Stimulated activated naive B cell treated with anti-CD40 and anti-IgM and Interleukin-4, amounts not matched to agents 10 μg/mL and 1 μg/mL and 100 μg/mL, for 72 hours (primary cell): ENCODE results near the gene CLSTN2.

Source experiments
- ATAC-seq, 2 donors: fragments of 150-1000 bp; cut with Tn5 transposase; replicated peaks; 2 replicates each; pipeline ENCODE4 v1.10.0; 2021; ENCODE audit warnings: moderate library complexity in 1 of 2
- DNase-seq: peaks from one replicate; pipeline ENCODE4 v3.0.0; 2021
- H3K27ac Mint-ChIP-seq: one replicate; pipeline ENCODE4 v1.8.0; 2022; ENCODE audit warnings: mild to moderate bottlenecking, mixed read lengths
- H3K27me3 Mint-ChIP-seq, 2 donors: one replicate each; pipeline ENCODE4 v1.8.0; 2022; ENCODE audit warnings: mixed read lengths in 2 of 2
- H3K36me3 Mint-ChIP-seq, 2 donors: one replicate each; pipeline ENCODE4 v1.8.0; 2022; ENCODE audit warnings: mixed read lengths in 2 of 2, mild to moderate bottlenecking in 1 of 2
- H3K4me1 Mint-ChIP-seq, 2 donors: one replicate each; pipeline ENCODE4 v1.8.0; 2022; ENCODE audit warnings: mixed read lengths in 2 of 2, mild to moderate bottlenecking in 1 of 2
- H3K4me3 Mint-ChIP-seq, 2 donors: one replicate each; pipeline ENCODE4 v1.8.0; 2022; ENCODE audit warnings: mild to moderate bottlenecking in 2 of 2, mixed read lengths in 2 of 2, moderate library complexity in 1 of 2
- H3K9me3 Mint-ChIP-seq, 2 donors: one replicate each; pipeline ENCODE4 v1.8.0; 2022; ENCODE audit warnings: mixed read lengths in 2 of 2, mild to moderate bottlenecking in 1 of 2

Gene CLSTN2

GRCh38 chr3:140378571-140379340 lies 443.8 kb downstream of the CLSTN2 start:
- Mint-ChIP-seq H3K27me3 (no peaks in the 10 kb centered on the region), H3K4me3 (no peak overlapping the region), H3K9me3 (peaks cover 0 to 6% of the 10 kb centered on the region in 2 donors), H3K27ac (no peak overlapping the region), H3K36me3 (no peaks in the 10 kb centered on the region), H3K4me1 (no peaks in the 10 kb centered on the region)
- DNase-seq (no peak), ATAC-seq (no peak)

- Mint-ChIP-seq H3K4me1 (no peaks in the 10 kb centered on the region), H3K36me3 (no peaks in the 10 kb centered on the region), H3K27ac (no peak overlapping the region), H3K27me3 (no peaks in the 10 kb centered on the region), H3K9me3 (peaks cover 0 to 4% of the 10 kb centered on the region in 2 donors), H3K4me3 (no peak overlapping the region)
- DNase-seq (no peak), ATAC-seq (no peak)
Measured at GRCh38 chr3:140384028-140384771, 449.2 kb downstream of the CLSTN2 start.

DNA sequence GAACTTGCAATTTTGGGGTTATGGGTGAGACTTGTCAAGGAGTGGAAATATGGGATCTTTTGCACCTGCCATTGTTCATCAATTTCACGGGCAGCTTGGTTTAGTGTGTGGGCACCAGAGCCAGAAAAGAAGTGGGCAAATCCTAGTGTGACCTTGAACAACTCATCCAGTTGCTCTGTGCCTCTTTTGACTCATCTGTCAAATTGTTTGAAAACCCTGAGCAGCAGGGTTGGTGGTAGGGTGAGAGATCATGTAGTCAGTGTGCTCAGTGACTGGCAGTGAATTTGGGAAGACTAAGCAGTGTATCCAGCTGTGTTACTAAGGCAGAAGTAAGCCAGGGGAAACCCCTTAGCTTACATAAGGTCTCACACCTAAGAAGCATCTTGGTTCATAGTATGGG lies 449.9 kb downstream of the CLSTN2 start:
- ATAC-seq: no peak
- DNase-seq: no peak
- H3K4me1 Mint-ChIP-seq: no peaks in the 10 kb centered on the region

DNA sequence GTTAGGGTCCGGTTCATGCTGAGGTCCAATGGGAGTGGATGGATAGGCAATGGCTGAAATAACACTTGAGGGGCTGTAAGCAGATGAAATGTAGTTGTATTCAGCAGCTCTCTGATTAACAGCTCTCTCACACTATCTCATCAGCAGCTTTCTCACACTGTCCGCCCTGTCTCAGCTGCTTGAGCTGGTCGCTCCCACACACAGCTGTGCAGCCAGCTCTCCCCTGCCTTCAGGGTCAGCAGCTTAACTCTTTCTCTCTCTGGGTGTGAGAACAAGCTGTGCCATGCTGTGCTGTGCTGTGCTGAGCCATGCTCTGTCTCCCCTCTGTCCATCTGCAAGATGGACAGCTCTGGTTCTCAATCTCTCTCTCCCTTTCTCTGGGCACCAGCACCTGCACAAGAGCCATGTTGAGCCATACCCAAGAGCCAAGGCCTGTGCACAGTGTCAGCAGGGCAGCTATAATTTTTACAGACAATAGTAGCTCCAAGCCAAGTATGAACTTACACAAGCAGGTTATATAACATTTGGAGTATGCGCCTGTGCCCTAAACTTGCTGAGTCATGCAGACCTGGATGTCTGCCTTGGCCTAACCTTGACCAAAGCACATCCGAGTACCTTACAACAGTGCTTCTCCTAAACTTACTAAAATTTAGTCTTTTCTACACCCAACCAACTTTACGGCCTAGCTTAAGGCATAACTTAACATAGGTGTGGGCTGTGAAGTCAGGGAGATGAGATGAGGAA lies 451.5 kb downstream of the CLSTN2 start:
- H3K4me3 Mint-ChIP-seq: no peak overlapping the region
- no peaks in the 10 kb centered on the region for H3K36me3 Mint-ChIP-seq
- peaks cover 0 to 1% of the 10 kb centered on the region in 2 donors for H3K9me3 Mint-ChIP-seq
- no peak overlapping the region for H3K27ac Mint-ChIP-seq
- no peaks in the 10 kb centered on the region for H3K27me3 Mint-ChIP-seq
- DNase-seq: no peak
- no peak for ATAC-seq
- no peaks in the 10 kb centered on the region for H3K4me1 Mint-ChIP-seq

More for the DNA sequence above, 449.9 kb downstream of the CLSTN2 start:
- H3K27me3 Mint-ChIP-seq: no peaks in the 10 kb centered on the region
- H3K36me3 Mint-ChIP-seq: no peaks in the 10 kb centered on the region
- no peak overlapping the region for H3K4me3 Mint-ChIP-seq
- no peak overlapping the region for H3K27ac Mint-ChIP-seq
- H3K9me3 Mint-ChIP-seq: peaks cover 0 to 4% of the 10 kb centered on the region in 2 donors

- no peaks in the 10 kb centered on the region for H3K4me1 Mint-ChIP-seq
- H3K4me3 Mint-ChIP-seq: no peak overlapping the region
- no peak overlapping the region for H3K27ac Mint-ChIP-seq
- H3K9me3 Mint-ChIP-seq: peaks cover 0 to 1% of the 10 kb centered on the region in 2 donors
- H3K36me3 Mint-ChIP-seq: no peaks in the 10 kb centered on the region
- DNase-seq (no peak), ATAC-seq (no peak)
- H3K27me3 Mint-ChIP-seq: no peaks in the 10 kb centered on the region
Measured at GRCh38 chr3:140387244-140387643, 452.3 kb downstream of the CLSTN2 start.

- no peak overlapping the region for H3K27ac Mint-ChIP-seq
- H3K4me1 Mint-ChIP-seq: no peaks in the 10 kb centered on the region
- no peaks in the 10 kb centered on the region for H3K36me3 Mint-ChIP-seq
- no peak overlapping the region for H3K4me3 Mint-ChIP-seq
- H3K27me3 Mint-ChIP-seq: no peaks in the 10 kb centered on the region
- DNase-seq: no peak
- no peak for ATAC-seq
- peaks cover 0 to 1% of the 10 kb centered on the region in 2 donors for H3K9me3 Mint-ChIP-seq
Measured at GRCh38 chr3:140388202-140388922, 453.4 kb downstream of the CLSTN2 start.

DNA sequence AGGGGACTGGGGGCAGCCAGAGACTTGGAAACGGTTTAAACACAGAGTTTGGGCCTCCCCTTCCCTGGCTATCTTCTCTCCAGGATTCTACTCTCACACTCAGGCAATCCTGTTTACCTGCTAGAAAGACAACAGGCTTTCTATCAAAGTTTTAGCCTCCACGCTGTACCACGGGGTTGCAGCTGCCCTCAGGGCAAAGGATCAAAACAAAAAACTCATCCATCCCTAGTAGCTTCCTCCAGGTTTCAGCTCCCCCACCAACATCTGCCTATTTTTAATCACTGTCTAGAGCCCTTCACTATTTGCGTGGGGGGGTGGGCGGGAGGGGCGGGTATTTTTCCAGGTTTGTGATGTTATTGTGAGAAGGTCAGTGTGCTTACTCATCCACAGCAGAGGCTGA lies 456.1 kb downstream of the CLSTN2 start:
- Mint-ChIP-seq H3K36me3 (no peaks in the 10 kb centered on the region), H3K4me3 (no peak overlapping the region), H3K4me1 (no peaks in the 10 kb centered on the region), H3K9me3 (peaks cover 0 to 1% of the 10 kb centered on the region in 2 donors), H3K27ac (no peak overlapping the region), H3K27me3 (no peaks in the 10 kb centered on the region)
- DNase-seq: no peak
- no peak for ATAC-seq

DNA sequence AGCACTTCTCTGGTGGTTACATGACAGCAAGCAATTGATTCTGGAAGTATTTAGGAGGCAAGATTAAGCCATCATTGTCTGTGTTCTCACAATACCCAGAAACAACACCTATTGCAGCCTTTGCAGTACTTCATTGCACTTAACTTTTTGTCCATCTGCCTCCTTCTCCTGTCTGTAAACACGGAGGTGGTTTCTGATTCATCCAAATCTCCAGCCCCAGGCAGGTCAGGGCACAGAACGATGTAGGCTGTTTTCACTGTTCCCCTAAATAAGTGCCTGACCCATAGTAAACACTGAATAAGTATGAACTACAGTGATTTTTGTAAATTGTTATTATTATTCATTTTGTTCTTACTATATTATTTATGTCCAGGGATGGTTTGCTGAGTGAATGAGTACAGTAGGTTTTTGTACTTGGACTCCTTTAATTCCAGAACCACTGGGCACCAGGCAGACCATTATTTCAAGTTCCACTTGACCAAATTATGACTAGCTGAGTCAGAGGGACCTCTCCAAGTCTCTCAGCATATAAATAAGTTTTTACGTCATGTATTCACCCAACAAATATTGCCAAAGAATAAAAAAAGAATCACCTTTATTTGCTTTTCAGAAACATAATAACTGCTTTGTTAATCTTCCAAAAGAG lies 459.6 kb downstream of the CLSTN2 start:
- Mint-ChIP-seq H3K36me3 (no peaks in the 10 kb centered on the region), H3K4me1 (no peaks in the 10 kb centered on the region), H3K4me3 (no peak overlapping the region), H3K9me3 (no peaks in the 10 kb centered on the region), H3K27ac (no peak overlapping the region), H3K27me3 (peaks cover 0 to 1% of the 10 kb centered on the region in 2 donors)
- DNase-seq (no peak), ATAC-seq (no peak)

DNA sequence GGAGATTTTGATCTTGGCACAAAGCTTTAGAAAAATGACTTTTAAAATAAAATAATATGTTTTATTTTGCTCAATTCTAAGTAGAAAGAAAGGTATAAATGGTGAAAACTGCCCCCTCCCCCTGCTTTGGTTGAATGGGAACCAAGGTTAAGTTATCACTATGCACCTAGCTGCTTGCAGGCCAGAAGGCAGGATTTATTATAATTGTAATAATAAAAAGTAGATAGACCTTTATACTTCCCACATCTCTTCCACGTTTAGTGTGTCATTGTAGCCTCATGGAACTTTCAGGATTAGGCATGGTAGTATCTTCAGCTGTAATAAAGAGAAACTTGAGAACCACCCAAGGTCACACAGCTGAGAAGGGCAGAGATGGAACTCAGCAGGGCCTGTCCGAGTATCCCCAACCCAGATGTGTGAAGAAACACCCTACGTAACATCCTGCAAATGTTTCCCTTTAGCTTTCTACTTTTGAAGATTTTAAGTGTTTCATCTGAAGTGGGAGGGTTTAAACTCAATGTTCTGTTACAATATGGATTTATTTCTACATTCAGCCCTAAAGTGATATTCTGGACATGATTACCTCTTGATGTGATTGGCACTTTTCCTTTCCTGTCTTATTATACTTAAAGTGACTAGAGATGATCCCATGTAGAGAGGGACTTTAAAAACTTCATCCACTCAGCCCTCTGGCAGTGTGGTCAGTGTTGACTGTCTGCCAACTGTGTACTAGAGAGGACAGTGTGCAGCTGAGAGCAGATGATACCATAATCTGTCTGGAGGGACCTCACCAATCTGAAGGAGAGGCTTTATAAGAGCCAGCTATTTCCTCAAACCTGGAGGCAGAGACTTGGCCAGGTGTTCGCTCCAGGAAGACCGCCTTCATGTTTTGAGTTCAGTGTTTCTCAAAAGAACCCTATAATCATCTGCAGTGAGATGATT lies 460.4 kb downstream of the CLSTN2 start:
- ATAC-seq (no peak), DNase-seq (no peak)
- Mint-ChIP-seq H3K36me3 (no peaks in the 10 kb centered on the region), H3K9me3 (no peaks in the 10 kb centered on the region), H3K27ac (no peak overlapping the region), H3K4me3 (no peak overlapping the region), H3K4me1 (no peaks in the 10 kb centered on the region), H3K27me3 (peaks cover 0 to 5% of the 10 kb centered on the region in 2 donors)

DNA sequence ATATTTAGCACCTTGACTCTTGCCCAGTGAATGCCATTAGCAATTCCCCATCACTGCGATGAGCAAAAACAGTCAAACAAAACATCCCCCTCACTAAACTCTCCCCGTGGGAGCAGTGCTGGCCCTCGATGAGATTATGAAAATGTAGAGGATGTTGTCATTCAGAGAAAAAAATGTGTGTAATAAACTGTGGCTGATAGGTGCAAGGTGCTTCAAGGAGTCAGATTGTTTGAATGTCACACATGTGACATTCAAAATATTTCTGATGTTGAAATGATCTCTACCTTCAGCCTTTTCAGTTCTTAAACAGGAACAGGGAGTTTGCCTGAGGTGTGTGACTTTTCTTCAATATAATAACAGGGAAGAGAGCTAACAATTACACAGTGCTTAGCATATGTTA lies 461.1 kb downstream of the CLSTN2 start:
- DNase-seq: no peak
- ATAC-seq: no peak
- Mint-ChIP-seq H3K4me3 (no peak overlapping the region), H3K4me1 (no peaks in the 10 kb centered on the region), H3K36me3 (no peaks in the 10 kb centered on the region), H3K27me3 (peaks cover 0 to 5% of the 10 kb centered on the region in 2 donors), H3K27ac (no peak overlapping the region), H3K9me3 (no peaks in the 10 kb centered on the region)

DNA sequence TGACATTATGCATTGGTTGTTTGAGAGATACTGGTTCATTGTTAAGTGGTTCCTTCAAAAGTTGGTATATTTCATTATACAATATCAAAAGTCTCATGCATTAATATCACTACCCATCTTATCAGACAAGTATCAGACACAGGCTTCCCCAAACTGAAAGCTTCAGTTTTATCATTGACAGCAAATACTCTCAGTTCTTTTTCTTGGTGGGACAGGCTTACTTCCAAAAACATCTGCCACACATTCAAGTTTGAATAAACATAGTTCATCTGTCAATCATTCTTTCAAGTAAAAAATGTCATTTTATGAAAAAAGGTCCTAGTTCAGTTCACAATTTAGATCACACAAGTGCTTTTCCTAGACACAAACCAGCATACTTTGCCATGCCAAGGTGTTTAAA lies 462.9 kb downstream of the CLSTN2 start:
- no peak for DNase-seq
- H3K27me3 Mint-ChIP-seq: peaks cover 0 to 5% of the 10 kb centered on the region in 2 donors
- no peaks in the 10 kb centered on the region for H3K4me1 Mint-ChIP-seq
- no peaks in the 10 kb centered on the region for H3K36me3 Mint-ChIP-seq
- no peaks in the 10 kb centered on the region for H3K9me3 Mint-ChIP-seq
- H3K27ac Mint-ChIP-seq: no peak overlapping the region
- no peak overlapping the region for H3K4me3 Mint-ChIP-seq
- ATAC-seq: no peak

- Mint-ChIP-seq H3K4me1 (no peaks in the 10 kb centered on the region), H3K4me3 (no peak overlapping the region), H3K27me3 (peaks cover 0 to 5% of the 10 kb centered on the region in 2 donors), H3K36me3 (no peaks in the 10 kb centered on the region), H3K27ac (no peak overlapping the region), H3K9me3 (no peaks in the 10 kb centered on the region)
- ATAC-seq: no peak
- no peak for DNase-seq
Measured at GRCh38 chr3:140398387-140398786, 463.4 kb downstream of the CLSTN2 start.

DNA sequence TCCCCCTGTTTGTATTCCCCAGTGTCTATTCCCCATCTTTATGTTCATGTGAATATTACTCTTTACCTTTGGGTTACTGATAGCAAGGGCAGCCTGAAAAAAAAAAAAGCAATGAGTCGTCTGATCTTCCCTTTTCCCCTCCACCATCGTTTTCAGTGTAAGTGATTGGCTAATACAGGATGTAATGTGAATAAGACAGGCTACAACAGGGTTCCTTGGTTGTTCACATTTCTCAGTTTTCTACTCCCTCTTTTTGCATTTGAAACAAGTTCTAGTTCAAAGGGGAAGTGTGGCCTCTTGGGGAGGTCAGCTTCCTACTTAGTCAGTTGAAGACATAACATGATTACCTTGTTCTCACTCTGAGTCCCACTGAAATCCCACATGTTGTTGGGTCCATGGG lies 464.9 kb downstream of the CLSTN2 start:
- H3K36me3 Mint-ChIP-seq: no peaks in the 10 kb centered on the region
- no peaks in the 10 kb centered on the region for H3K4me1 Mint-ChIP-seq
- DNase-seq (no peak), ATAC-seq (no peak)
- H3K27me3 Mint-ChIP-seq: peaks cover 0 to 5% of the 10 kb centered on the region in 2 donors
- no peaks in the 10 kb centered on the region for H3K9me3 Mint-ChIP-seq
- H3K27ac Mint-ChIP-seq: no peak overlapping the region
- no peak overlapping the region for H3K4me3 Mint-ChIP-seq
